COR-L47 (cell line): Measurements from ENCODE around the gene QSOX2.

Experiments
- DNase-seq: peaks from one replicate; lab custom pipeline; 2025; lab: John Stamatoyannopoulos, UW

QSOX2 gene

GRCh38 chr9:136251264-136252115 lies 5.9 kb upstream of the QSOX2 start:
- no peak for DNase-seq

DNA sequence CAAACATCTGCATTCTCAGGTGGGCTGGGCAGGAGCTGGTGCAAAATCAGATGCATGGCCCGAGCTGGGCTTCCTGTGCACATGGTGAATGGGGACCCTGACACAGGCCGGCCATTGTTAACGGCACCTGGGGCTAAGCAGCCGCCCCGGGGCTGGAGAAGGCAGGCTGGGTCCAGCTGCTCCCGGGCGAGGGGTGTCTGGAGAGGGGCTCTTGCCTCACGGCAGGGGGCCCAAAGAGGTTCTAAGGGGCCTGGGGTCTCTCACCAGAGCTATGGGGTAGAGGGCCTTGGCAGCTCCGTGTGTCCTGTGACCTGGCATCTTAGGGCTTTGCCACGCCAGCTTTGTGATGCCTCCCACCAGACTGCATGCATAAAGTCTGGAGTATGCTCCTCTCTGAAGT lies 5.1 kb upstream of the QSOX2 start:
- no peak for DNase-seq

DNA sequence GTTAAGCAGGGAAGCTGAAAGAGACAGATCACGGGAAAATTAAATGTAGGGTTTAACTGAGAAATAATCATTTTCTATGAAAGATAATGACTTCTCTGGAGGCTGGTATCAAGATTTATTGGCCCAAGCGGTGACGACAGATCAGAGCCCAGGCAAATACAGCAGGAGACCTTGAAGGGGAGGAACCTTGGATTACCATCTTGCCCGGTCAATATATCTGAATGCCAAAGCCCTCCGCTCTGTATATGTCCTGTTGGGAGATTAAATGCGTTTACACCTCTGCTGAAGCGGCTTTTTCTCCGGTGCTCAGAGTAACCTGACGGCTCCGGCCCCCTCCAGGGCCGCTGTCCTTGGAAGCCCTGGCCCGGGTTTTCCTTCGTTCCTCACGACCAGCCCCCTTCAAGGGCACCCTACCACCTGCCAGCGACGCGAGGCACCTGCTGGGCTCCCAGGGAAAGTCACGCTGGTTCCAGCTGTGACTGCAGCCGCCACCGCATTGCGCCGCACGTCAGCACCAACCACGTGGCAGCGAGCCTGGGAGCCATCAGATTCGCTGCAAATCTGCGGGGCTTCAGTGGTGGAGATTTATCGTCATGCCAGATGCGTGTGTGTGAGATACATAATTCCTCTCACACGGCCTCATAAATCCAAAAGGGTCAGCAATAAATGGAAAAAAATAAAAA lies 4.4 kb upstream of the QSOX2 start:
- DNase-seq: peak; percentile 85

DNA sequence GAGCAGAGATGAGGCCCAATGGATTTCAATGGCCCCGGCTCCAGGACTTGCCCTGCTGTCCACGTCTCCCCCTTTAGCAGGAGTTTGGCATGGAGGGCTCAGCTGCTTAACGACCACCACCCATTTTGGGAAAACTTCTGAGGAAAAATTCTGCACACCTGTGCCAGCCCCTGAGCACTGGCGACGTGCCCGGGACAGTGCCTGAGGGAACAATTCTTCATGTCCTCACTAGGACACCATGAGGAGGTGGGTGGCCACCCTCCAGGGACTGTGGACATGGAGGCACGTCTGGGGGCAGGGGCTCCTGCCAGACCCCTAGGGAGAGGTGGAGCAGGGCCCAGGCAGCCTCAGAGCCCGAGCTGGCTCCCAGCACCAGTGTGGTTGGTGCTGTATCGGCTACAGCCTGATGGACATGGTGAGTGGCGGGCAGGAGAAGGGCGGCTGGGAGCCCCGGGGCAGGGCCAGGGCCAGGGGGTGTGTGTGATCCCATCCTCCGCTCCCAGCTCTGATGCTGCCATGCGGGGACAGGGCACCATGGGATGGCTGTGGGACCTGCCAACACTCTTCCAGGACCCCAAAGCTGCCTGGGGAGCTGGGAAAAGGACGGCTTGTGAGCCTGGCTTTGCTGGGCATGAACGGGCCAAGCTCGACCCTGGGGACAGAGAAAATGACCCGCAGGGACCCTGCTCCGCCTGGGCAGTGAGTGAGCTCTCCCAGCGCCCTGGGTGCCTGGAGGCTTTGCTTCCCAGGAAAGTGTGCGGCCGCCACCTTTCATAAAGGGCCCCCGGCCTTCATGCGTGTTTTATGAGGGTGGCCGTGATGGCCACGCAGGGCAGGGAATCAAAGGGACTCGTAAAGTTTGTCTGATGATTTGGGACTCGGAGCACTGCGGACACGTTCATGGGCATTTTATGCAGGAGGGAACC lies 3.6 kb upstream of the QSOX2 start:
- no peak for DNase-seq

GRCh38 chr9:136247947-136248637 lies 2.5 kb upstream of the QSOX2 start:
- DNase-seq: no peak

GRCh38 chr9:136247551-136247916 lies 1.9 kb upstream of the QSOX2 start:
- no peak for DNase-seq

DNA sequence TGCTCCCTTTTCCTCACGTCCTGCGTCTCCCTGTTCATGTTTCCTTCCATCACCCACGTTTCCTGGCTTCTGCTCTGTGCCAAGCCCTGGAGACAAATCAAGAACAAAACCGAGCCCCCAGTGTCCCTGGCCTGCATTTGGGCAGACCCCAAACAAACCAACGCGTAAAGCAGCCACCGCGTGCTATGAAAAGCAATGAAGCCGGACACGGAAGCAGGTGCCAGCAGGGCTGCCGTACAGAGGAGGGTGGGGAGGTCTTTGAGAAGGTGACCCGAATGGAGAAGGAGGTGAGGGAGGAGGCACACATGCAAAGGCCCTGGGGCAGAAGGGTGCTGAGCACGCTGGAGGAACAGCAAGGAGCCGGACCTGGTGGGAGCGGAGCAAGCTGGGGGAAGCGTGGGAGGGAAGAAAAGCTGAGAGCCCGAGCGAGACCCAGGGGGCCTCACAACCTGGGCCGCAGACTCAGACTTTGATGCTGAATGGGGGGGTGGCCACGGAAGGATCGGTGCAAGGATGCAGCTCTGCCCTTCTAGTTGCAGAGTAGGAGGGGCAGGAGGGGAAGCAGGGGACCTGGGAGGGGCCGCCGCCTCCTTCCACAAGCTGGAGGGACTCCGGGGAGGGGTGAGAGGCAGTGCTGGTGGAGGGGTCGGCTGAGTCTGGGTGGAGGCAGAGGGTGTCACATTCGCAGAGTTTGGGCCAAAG lies 1.4 kb upstream of the QSOX2 start:
- DNase-seq: no peak

- DNase-seq: no peak
These were observed 718 bp downstream of the QSOX2 start for GRCh38 chr9:136244969-136245218.

- DNase-seq: no peak
These were observed 1.3 kb downstream of the QSOX2 start for GRCh38 chr9:136244122-136244968.

- DNase-seq: no peak
These were observed 2.0 kb downstream of the QSOX2 start for GRCh38 chr9:136243631-136244030.

- no peak for DNase-seq
These were observed 2.6 kb downstream of the QSOX2 start for GRCh38 chr9:136242918-136243525.

DNA sequence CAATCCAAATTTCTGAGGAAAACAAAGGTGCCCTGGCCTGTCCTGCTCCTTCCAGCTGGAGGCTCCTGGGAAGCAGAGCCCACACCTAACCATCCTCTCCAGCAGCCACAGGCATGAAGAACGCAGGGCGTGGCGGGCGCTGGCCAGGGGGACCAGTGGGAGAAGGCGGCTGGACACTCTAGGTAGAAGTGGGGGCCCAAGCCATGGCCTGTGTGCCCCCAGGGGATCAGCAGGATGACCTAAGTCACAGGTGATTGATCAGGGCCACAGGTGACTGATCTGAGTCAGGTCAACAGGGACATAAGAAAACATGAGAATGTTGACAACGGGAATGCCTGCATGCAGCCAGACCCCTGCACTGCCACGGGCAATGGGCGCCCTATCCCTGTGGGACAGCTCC lies 3.4 kb downstream of the QSOX2 start:
- no peak for DNase-seq

- no peak for DNase-seq
These were observed 4.1 kb downstream of the QSOX2 start for GRCh38 chr9:136241542-136241941.

- no peak for DNase-seq
These were observed 4.7 kb downstream of the QSOX2 start for GRCh38 chr9:136240941-136241340.

- no peak for DNase-seq
These were observed 5.7 kb downstream of the QSOX2 start for GRCh38 chr9:136239983-136240330.

GRCh38 chr9:136239135-136239982 lies 6.3 kb downstream of the QSOX2 start:
- DNase-seq: peak; percentile 74

DNA sequence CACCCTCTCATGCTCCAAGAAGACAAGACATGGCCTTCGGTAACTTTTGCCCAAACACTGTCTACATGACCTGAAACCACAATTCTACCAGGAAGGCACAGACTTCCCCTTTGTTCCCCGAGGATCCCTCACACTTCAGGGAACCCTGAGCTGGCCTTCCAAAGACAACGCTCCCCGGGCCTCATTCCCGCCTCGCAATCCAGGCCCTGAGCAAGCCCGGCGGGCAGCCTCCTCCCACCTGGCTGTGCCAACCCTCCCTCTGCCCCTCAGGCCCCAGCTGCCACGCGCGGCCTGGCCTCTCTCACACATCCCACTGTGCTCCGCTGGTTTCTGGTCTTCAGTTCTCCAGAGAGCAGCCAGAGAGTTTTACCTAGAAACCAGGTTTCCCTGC lies 7.3 kb downstream of the QSOX2 start:
- no peak for DNase-seq

GRCh38 chr9:136237486-136238341 lies 7.9 kb downstream of the QSOX2 start:
- DNase-seq: no peak
